ENCODE measurements around the gene TMEM258.

- peak in 1 of 3 donors; percentile 2 for TF ChIP-seq POLR2A (IDR thresholded peaks at IDR 0.05)
- TF ChIP-seq, protein P1, sequence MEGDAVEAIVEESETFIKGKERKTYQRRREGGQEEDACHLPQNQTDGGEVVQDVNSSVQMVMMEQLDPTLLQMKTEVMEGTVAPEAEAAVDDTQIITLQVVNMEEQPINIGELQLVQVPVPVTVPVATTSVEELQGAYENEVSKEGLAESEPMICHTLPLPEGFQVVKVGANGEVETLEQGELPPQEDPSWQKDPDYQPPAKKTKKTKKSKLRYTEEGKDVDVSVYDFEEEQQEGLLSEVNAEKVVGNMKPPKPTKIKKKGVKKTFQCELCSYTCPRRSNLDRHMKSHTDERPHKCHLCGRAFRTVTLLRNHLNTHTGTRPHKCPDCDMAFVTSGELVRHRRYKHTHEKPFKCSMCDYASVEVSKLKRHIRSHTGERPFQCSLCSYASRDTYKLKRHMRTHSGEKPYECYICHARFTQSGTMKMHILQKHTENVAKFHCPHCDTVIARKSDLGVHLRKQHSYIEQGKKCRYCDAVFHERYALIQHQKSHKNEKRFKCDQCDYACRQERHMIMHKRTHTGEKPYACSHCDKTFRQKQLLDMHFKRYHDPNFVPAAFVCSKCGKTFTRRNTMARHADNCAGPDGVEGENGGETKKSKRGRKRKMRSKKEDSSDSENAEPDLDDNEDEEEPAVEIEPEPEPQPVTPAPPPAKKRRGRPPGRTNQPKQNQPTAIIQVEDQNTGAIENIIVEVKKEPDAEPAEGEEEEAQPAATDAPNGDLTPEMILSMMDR (IDR thresholded peaks at IDR 0.05), result no peak
Observed at GRCh38 chr11:61828379-61828628, 35.9 kb upstream of the TMEM258 start.

Data from body of pancreas (tissue), 4 donors.